Endothelial cell of umbilical vein (primary cell): Measurements from ENCODE around the gene KCNK10. TPM values are rescaled to one million over a fixed set of nuclear protein-coding genes. Genes with fewer than 3 reads are reported as not detected.

Experiments used
- BruUV-seq: library from RNA; stranded (reverse); fragments of 400-500 nt; replicated peaks from 2 replicates; lab custom pipeline; 2021; lab: Mats Ljungman, UMichigan
- CTCF ChIA-PET: fragments of 300-600, 350-600 bp; sonication (Branson Sonifier 250); formaldehyde crosslinking; loops from one replicate; lab custom pipeline; 2021; ENCODE audit warnings: antibody characterized with exemption, inconsistent platforms; lab: Charles Lee
- POLR2A ChIA-PET: fragments of 300-600, 350-600 bp; sonication (Branson Sonifier 250); formaldehyde crosslinking; loops from one replicate; lab custom pipeline; 2021; ENCODE audit warnings: antibody characterized with exemption, inconsistent platforms; lab: Charles Lee
- DNase-seq: peaks from one replicate; pipeline ENCODE4 v3.0.0-alpha.2; 2011; ENCODE audit warnings: low read depth, low spot score
- FAIRE-seq: peaks from 2 replicates; lab custom pipeline; 2011; peaks lifted over from hg19 to GRCh38; lab: Jason Lieb, UNC
- H2AFZ ChIP-seq: 2 replicates; pipeline ENCODE4 v1.6.0; 2012; ENCODE audit warnings: low read depth, low read length, control low read depth, inconsistent platforms
- H3K27ac ChIP-seq: 2 replicates; pipeline ENCODE4 v1.5.1; 2011; ENCODE audit warnings: low read depth, mild to moderate bottlenecking, control low read depth, low read length, moderate library complexity; ENCODE audit not compliant: insufficient read depth
- H3K27me3 ChIP-seq, 2 experiments: 2 replicates each; pipeline versions ENCODE4 v1.6.0 to v1.6.1; 2011; ENCODE audit warnings: low read length in 2 of 2, mixed read lengths in 1 of 2; ENCODE audit not compliant: control insufficient read depth in 2 of 2, insufficient read depth in 2 of 2
- H3K36me3 ChIP-seq, 2 experiments: 2 replicates in 1 of 2; 3 replicates in 1 of 2; pipeline ENCODE4 v1.5.1; 2011; ENCODE audit warnings: low read length in 2 of 2, mild to moderate bottlenecking in 1 of 2, moderate library complexity in 1 of 2; ENCODE audit not compliant: control insufficient read depth in 2 of 2, insufficient read depth in 2 of 2; ENCODE audit errors: extremely low read depth in 1 of 2
- H3K4me1 ChIP-seq: 3 replicates; pipeline ENCODE4 v1.5.1; 2011; ENCODE audit warnings: mild to moderate bottlenecking, low read length; ENCODE audit not compliant: control insufficient read depth, insufficient read depth; ENCODE audit errors: extremely low read depth
- H3K4me2 ChIP-seq: 2 replicates; pipeline ENCODE4 v1.6.1; 2011; ENCODE audit warnings: low read length, control low read depth, mixed read lengths; ENCODE audit not compliant: insufficient read depth
- H3K4me3 ChIP-seq, 3 experiments: fragments of 200-600 bp in 1 of 3; sonication (generic), shearing (Covaris generic) in 1 of 3; replicated peaks in 1 of 3; 2 replicates each; pipeline ENCODE4 v1.5.1; 2011 to 2016; ENCODE audit warnings: control low read depth in 3 of 3, low read length in 3 of 3, mild to moderate bottlenecking in 2 of 3, inconsistent platforms in 1 of 3, low read depth in 1 of 3, moderate library complexity in 1 of 3; ENCODE audit not compliant: insufficient read depth in 1 of 3
- H3K79me2 ChIP-seq: 2 replicates; pipeline ENCODE4 v1.6.0; 2012; ENCODE audit warnings: low read length, inconsistent platforms; ENCODE audit not compliant: control insufficient read depth, insufficient read depth
- H3K9ac ChIP-seq: replicated peaks from 2 replicates; pipeline ENCODE3; 2011; ENCODE audit warnings: low read length, control low read depth; ENCODE audit not compliant: insufficient read depth; ENCODE audit errors: extremely low read depth
- H3K9me1 ChIP-seq: replicated peaks from 3 replicates; pipeline ENCODE4 v1.6.0; 2011; ENCODE audit warnings: mild to moderate bottlenecking, low read length; ENCODE audit not compliant: control insufficient read depth, insufficient read depth; ENCODE audit errors: extremely low read depth
- H3K9me3 ChIP-seq: replicated peaks from 2 replicates; pipeline ENCODE4 v1.5.1; 2012; ENCODE audit warnings: low read length, inconsistent platforms; ENCODE audit not compliant: control insufficient read depth, insufficient read depth
- H4K20me1 ChIP-seq: replicated peaks from 2 replicates; pipeline ENCODE3; 2011; ENCODE audit warnings: mild to moderate bottlenecking, low read length; ENCODE audit not compliant: control insufficient read depth, insufficient read depth; ENCODE audit errors: extremely low read depth
- CTCF ChIP-seq, 2 donors: IDR thresholded peaks; 1 replicate in 1 of 2; 2 replicates in 1 of 2; pipeline ENCODE4 v1.5.1; 2011; ENCODE audit warnings: low read length in 2 of 2, mild to moderate bottlenecking in 2 of 2, moderate library complexity in 2 of 2, control low read depth in 1 of 2, inconsistent platforms in 1 of 2, low read depth in 1 of 2; ENCODE audit not compliant: insufficient read depth in 1 of 2; ENCODE audit errors: extremely low read depth in 1 of 2
- EZH2 ChIP-seq: IDR thresholded peaks from 2 replicates; pipeline ENCODE4 v1.6.1; 2012; ENCODE audit warnings: borderline replicate concordance, low read depth, mild to moderate bottlenecking, moderate library complexity, low read length, inconsistent platforms; ENCODE audit not compliant: severe bottlenecking
- FOS ChIP-seq: IDR thresholded peaks from 2 replicates; pipeline ENCODE4 v1.6.1; 2011; ENCODE audit warnings: mild to moderate bottlenecking, low read length, moderate library complexity, borderline replicate concordance; ENCODE audit not compliant: insufficient read depth
- GATA2 ChIP-seq: IDR thresholded peaks from 2 replicates; pipeline ENCODE4 v1.7.0; 2011; ENCODE audit warnings: low read depth, mild to moderate bottlenecking, moderate library complexity, mixed read lengths, low read length; ENCODE audit not compliant: insufficient read length, insufficient read depth
- JUN ChIP-seq: IDR thresholded peaks from 2 replicates; pipeline ENCODE4 v1.6.1; 2011; ENCODE audit warnings: borderline replicate concordance, low read depth; ENCODE audit not compliant: insufficient read length, insufficient read depth
- MAX ChIP-seq: IDR thresholded peaks from 2 replicates; pipeline ENCODE4 v1.6.1; 2011; ENCODE audit not compliant: insufficient read depth, insufficient read length
- MYC ChIP-seq: IDR thresholded peaks from one replicate; pipeline ENCODE4 v1.6.1; 2011; ENCODE audit warnings: mild to moderate bottlenecking, low read depth, low read length
- POLR2A ChIP-seq: IDR thresholded peaks from 2 replicates; pipeline ENCODE4 v1.6.1; 2012; ENCODE audit warnings: low read depth, mild to moderate bottlenecking, control low read depth, low read length
- POLR2AphosphoS5 ChIP-seq: IDR thresholded peaks from 2 replicates; pipeline ENCODE4 v1.6.1; 2012; ENCODE audit warnings: low read depth, mild to moderate bottlenecking, control low read depth, low read length, moderate library complexity; ENCODE audit not compliant: insufficient read depth
- dilution Hi-C: fragments of 300-500 bp; cut with MboI; formaldehyde crosslinking; loops from one replicate; pipeline ENCODE4 v1.15.0; 2019; ENCODE audit warnings: low sequenced_read_pairs; ENCODE audit not compliant: extremely low pct_ligation_motif_present
- intact Hi-C: fragments of 100-400 bp; cut with micrococcal nuclease; formaldehyde crosslinking; loops from one replicate; pipeline ENCODE4 v1.10.0; 2022
- polyA plus RNA-seq, 4 experiments: library from polyadenylated mRNA; depleted of rRNA in 3 of 4; stranded (reverse) in 3 of 4; unstranded in 1 of 4; fragments of >200 nt; gene quantifications; 2 replicates each; pipeline versions ENCODE4 v1.2.1 to v1.2.3, GENCODE V29; 2011 to 2012; ENCODE audit warnings: missing spikeins in 1 of 4
- total RNA-seq: library from RNA; stranded (reverse); gene quantifications from 2 replicates; pipeline ENCODE4 v1.2.3, GENCODE V29; 2021

Gene KCNK10
- total and polyA plus RNA-seq, 2 donors (not counting 3 experiments of a cell fraction or from before 2014, with no cell fraction given), result not detected

GRCh38 chr14:88164906-88165534 lies 158.0 kb downstream of the KCNK10 start:
- intact Hi-C loops, result no loop called here
- Histone ChIP-seq H3K9me1 (no peaks in the 10 kb centered on the region), H2AFZ (no peak overlapping the region), H3K4me2 (no peak overlapping the region), H3K9ac (no peak overlapping the region), H3K4me1 (no peaks in the 10 kb centered on the region), H3K27ac (no peak overlapping the region), H3K9me3 (no peaks in the 10 kb centered on the region), H3K36me3 (no peaks in the 10 kb centered on the region), H3K79me2 (no peaks in the 10 kb centered on the region), H3K4me3 (no peak overlapping the region), H3K27me3 (no peaks in the 10 kb centered on the region), H4K20me1 (no peaks in the 10 kb centered on the region)
- no TSS peak for BruUV-seq
- no peak for DNase-seq
- FAIRE-seq, result no peak
- TF ChIP-seq POLR2AphosphoS5 (no peak), GATA2 (no peak), CTCF (IDR thresholded peaks at IDR 0.05; ENCODE audit: extremely low read depth in 1 of 2, insufficient read depth in 1 of 2, low read depth in 1 of 2, low read length in 2 of 2) (no peak), FOS (no peak), JUN (no peak), MYC (no peak), POLR2A (no peak), EZH2 (no peak), MAX (no peak)
- ChIA-PET CTCF (no interaction called here), POLR2A (no interaction called here)
- dilution Hi-C loops, result no loop called here
